DMS114 treated with DMSO at 0.1 percent for 48 hours (cell line): ENCODE results near the gene ECHDC1.
A peak's percentile ranks its signal among the peaks of the same experiment; 100 is the strongest.

Experiments used
- DNase-seq: peaks from one replicate; lab custom pipeline; 2025; ENCODE audit not compliant: unreplicated experiment; lab: John Stamatoyannopoulos, UW

The ECHDC1 gene

GRCh38 chr6:127290391-127291265 is 52.8 kb downstream of the ECHDC1 start:
- no peak for DNase-seq

GRCh38 chr6:127289934-127290333 is 53.5 kb downstream of the ECHDC1 start:
- DNase-seq: no peak

GRCh38 chr6:127288705-127289104 is 54.7 kb downstream of the ECHDC1 start:
- no peak for DNase-seq

- DNase-seq: no peak
Observed at GRCh38 chr6:127282184-127282583, 61.2 kb downstream of the ECHDC1 start.

GRCh38 chr6:127279815-127280214 is 63.6 kb downstream of the ECHDC1 start:
- no peak for DNase-seq

- DNase-seq: no peak
Observed at GRCh38 chr6:127277878-127278843, 65.2 kb downstream of the ECHDC1 start.

GRCh38 chr6:127276331-127276730 is 67.1 kb downstream of the ECHDC1 start:
- no peak for DNase-seq

- DNase-seq: no peak
Observed at GRCh38 chr6:127273499-127273898, 69.9 kb downstream of the ECHDC1 start.

GRCh38 chr6:127272576-127272975 is 70.8 kb downstream of the ECHDC1 start:
- no peak for DNase-seq

GRCh38 chr6:127267646-127268625 is 75.5 kb downstream of the ECHDC1 start:
- DNase-seq: no peak

GRCh38 chr6:127266892-127267645 is 76.3 kb downstream of the ECHDC1 start:
- DNase-seq: no peak

GRCh38 chr6:127266178-127266891 is 77.1 kb downstream of the ECHDC1 start, which contains the start of gene RNF146:
Gene RNF146 (plus strand): TSS chr6:127266864. CDS start chr6:127280339, 13,475 bp downstream.
- peak; percentile 61 for DNase-seq

- DNase-seq: no peak
Observed at GRCh38 chr6:127263481-127263880, 79.9 kb downstream of the ECHDC1 start.

- no peak for DNase-seq
Observed at GRCh38 chr6:127262896-127263295, 80.5 kb downstream of the ECHDC1 start.

GRCh38 chr6:127255286-127255685 is 88.1 kb downstream of the ECHDC1 start:
- no peak for DNase-seq

GRCh38 chr6:127249621-127250020 is 93.8 kb downstream of the ECHDC1 start:
- DNase-seq: no peak

GRCh38 chr6:127247114-127248096 is 96.0 kb downstream of the ECHDC1 start:
- DNase-seq: no peak

GRCh38 chr6:127243501-127243900 is 99.9 kb downstream of the ECHDC1 start:
- no peak for DNase-seq
